Vagina (tissue), 2 donors: ENCODE data around the gene COLQ.

Experiments used
- POLR2A ChIP-seq, 2 donors: fragments of 450-650 bp; IDR thresholded peaks; one replicate each; pipeline ENCODE4 v1.6.1; 2017; ENCODE audit warnings: antibody characterized with exemption in 2 of 2, mild to moderate bottlenecking in 2 of 2, moderate library complexity in 2 of 2
- TF ChIP-seq, protein P1 (sequence below), 3 experiments: fragments of 450-650 bp in 2 of 3; fragments of 200-600 bp in 1 of 3; sonication (generic) in 1 of 3; IDR thresholded peaks; one replicate each; pipeline ENCODE4 v1.5.1; 2017 to 2019; ENCODE audit warnings: antibody characterized with exemption in 3 of 3, mild to moderate bottlenecking in 2 of 3, moderate library complexity in 2 of 3

DNA sequence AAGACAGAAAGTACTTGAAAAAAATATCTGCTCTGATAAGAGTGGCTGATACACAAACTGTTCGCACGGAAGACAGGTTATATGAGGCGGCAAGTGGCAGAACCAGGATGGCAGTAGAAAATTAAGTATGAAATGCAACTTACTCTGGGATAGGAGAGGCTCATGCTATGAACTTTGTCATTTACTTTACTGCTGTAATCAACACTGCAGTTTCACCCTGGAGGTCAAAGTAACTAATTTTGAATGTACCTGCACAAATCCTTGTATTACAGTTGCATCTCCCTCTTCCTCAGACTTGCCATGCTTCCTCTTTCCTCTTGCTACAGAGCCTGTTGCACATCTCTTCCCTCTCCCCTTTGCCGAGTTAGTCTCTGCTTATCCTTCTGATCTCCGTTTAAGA lies 41.1 kb upstream of the COLQ start:
- TF ChIP-seq, protein P1, sequence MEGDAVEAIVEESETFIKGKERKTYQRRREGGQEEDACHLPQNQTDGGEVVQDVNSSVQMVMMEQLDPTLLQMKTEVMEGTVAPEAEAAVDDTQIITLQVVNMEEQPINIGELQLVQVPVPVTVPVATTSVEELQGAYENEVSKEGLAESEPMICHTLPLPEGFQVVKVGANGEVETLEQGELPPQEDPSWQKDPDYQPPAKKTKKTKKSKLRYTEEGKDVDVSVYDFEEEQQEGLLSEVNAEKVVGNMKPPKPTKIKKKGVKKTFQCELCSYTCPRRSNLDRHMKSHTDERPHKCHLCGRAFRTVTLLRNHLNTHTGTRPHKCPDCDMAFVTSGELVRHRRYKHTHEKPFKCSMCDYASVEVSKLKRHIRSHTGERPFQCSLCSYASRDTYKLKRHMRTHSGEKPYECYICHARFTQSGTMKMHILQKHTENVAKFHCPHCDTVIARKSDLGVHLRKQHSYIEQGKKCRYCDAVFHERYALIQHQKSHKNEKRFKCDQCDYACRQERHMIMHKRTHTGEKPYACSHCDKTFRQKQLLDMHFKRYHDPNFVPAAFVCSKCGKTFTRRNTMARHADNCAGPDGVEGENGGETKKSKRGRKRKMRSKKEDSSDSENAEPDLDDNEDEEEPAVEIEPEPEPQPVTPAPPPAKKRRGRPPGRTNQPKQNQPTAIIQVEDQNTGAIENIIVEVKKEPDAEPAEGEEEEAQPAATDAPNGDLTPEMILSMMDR (IDR thresholded peaks at IDR 0.05): no peak
- TF ChIP-seq POLR2A (IDR thresholded peaks at IDR 0.05): no peak
